Measurements from ENCODE around the gene OR7C1. TPM values are rescaled to one million over a fixed set of nuclear protein-coding genes. Genes with fewer than 3 reads are reported as not detected.
"Not testable (repeated sequence)": the region's sequence is repeated elsewhere in the genome, so short reads cannot be mapped to it uniquely, and the experiment has no call there.

The OR7C1 gene
- total RNA-seq, 2 donors from 2014 or later: 3.2 to 5.1 TPM

GRCh38 chr19:14804765-14805164 lies 30.2 kb downstream of the OR7C1 start:
- intact Hi-C loops (cut with DNase I): no loop called here
- DNase-seq (ENCODE audit: low spot score): no peak
- Histone ChIP-seq H3K4me3 (no peak overlapping the region), H3K27me3 (replicated peaks; ENCODE audit: insufficient read depth) (no peaks in the 10 kb centered on the region), H3K4me1 (replicated peaks) (no peaks in the 10 kb centered on the region), H3K27ac (no peak overlapping the region), H3K9me3 (no peaks in the 10 kb centered on the region), H3K36me3 (no peaks in the 10 kb centered on the region)
- TF ChIP-seq POLR2A (IDR thresholded peaks at IDR 0.05) (no peak), CTCF (IDR thresholded peaks at IDR 0.05) (no peak), POLR2AphosphoS5 (IDR thresholded peaks at IDR 0.05) (no peak)
- WGBS: 89% methylated on average over 3 of the region's 3 CpGs

GRCh38 chr19:14798760-14799159 lies 36.2 kb downstream of the OR7C1 start:
- intact Hi-C loops (cut with DNase I): no loop called here
- 76% methylated on average over 5 of the region's 5 CpGs for WGBS
- DNase-seq (ENCODE audit: low spot score): no peak
- no peaks in the 10 kb centered on the region for H3K4me1 ChIP-seq (replicated peaks)
- H3K9me3 ChIP-seq: no peaks in the 10 kb centered on the region
- no peaks in the 10 kb centered on the region for H3K36me3 ChIP-seq
- H3K4me3 ChIP-seq: no peak overlapping the region
- no peak overlapping the region for H3K27ac ChIP-seq
- no peak for TF ChIP-seq POLR2AphosphoS5 (IDR thresholded peaks at IDR 0.05)
- no peak for TF ChIP-seq CTCF (IDR thresholded peaks at IDR 0.05)
- TF ChIP-seq POLR2A (IDR thresholded peaks at IDR 0.05): no peak
- H3K27me3 ChIP-seq (replicated peaks; ENCODE audit: insufficient read depth): no peaks in the 10 kb centered on the region

- intact Hi-C loops (cut with DNase I): no loop called here
- Histone ChIP-seq H3K27ac (no peak overlapping the region), H3K36me3 (no peaks in the 10 kb centered on the region), H3K9me3 (no peaks in the 10 kb centered on the region), H3K27me3 (replicated peaks; ENCODE audit: insufficient read depth) (no peaks in the 10 kb centered on the region), H3K4me3 (no peak overlapping the region), H3K4me1 (replicated peaks) (no peaks in the 10 kb centered on the region)
- DNase-seq (ENCODE audit: low spot score): no peak
- no peak for TF ChIP-seq POLR2A (IDR thresholded peaks at IDR 0.05)
- TF ChIP-seq POLR2AphosphoS5 (IDR thresholded peaks at IDR 0.05): no peak
- TF ChIP-seq CTCF (IDR thresholded peaks at IDR 0.05): no peak
- 93% methylated on average over 11 of the region's 11 CpGs for WGBS
Observed at GRCh38 chr19:14796021-14796420, 39.0 kb downstream of the OR7C1 start.

GRCh38 chr19:14795078-14795721 lies 39.8 kb downstream of the OR7C1 start:
- TF ChIP-seq POLR2AphosphoS5 (IDR thresholded peaks at IDR 0.05): no peak
- TF ChIP-seq POLR2A (IDR thresholded peaks at IDR 0.05): no peak
- no peak for TF ChIP-seq CTCF (IDR thresholded peaks at IDR 0.05)
- Histone ChIP-seq H3K36me3 (no peaks in the 10 kb centered on the region), H3K27ac (no peak overlapping the region), H3K4me3 (no peak overlapping the region), H3K4me1 (replicated peaks) (no peaks in the 10 kb centered on the region), H3K9me3 (no peaks in the 10 kb centered on the region), H3K27me3 (replicated peaks; ENCODE audit: insufficient read depth) (no peaks in the 10 kb centered on the region)
- 83% methylated on average over 5 of the region's 5 CpGs for WGBS
- no peak for DNase-seq (ENCODE audit: low spot score)
- intact Hi-C loops (cut with DNase I): no loop called here

GRCh38 chr19:14792250-14792649 lies 42.7 kb downstream of the OR7C1 start:
- not testable (repeated sequence) for H3K4me3 ChIP-seq; H3K27me3 ChIP-seq (replicated peaks; ENCODE audit: insufficient read depth)
- 68% methylated on average over 6 of the region's 6 CpGs for WGBS

More at GRCh38 chr19:14792250-14792649, 42.7 kb downstream of the OR7C1 start:
- intact Hi-C loops (cut with DNase I); H3K9me3 ChIP-seq; DNase-seq (ENCODE audit: low spot score); H3K36me3 ChIP-seq; H3K27ac ChIP-seq; H3K4me1 ChIP-seq (replicated peaks): not testable (repeated sequence)

All from prostate gland (tissue), 2 donors.